GM12878 (cell line): Measurements from ENCODE around the gene EEF2K. TPM values are rescaled to one million over a fixed set of nuclear protein-coding genes. Genes with fewer than 3 reads are reported as not detected.

Experiments
- ATAC-seq: fragments of 200-7000 bp; cut with Tn5 transposase; 3 replicates; pipeline ENCODE4 v1.9.1; 2020; ENCODE audit warnings: mild to moderate bottlenecking, moderate library complexity
- BruUV-seq: library from RNA; stranded (reverse); fragments of 400-500 nt; replicated peaks from 2 replicates; lab custom pipeline; 2021; lab: Mats Ljungman, UMichigan
- CTCF ChIA-PET: fragments of 300-600 bp; sonication (Branson Sonifier 250); formaldehyde crosslinking; extraction: SDS; loops from one replicate; lab custom pipeline; 2021; ENCODE audit warnings: inconsistent platforms; lab: Yijun Ruan, JAX
- POLR2A ChIA-PET: fragments of 350-600 bp; formaldehyde crosslinking; extraction: SDS; loops from one replicate; lab custom pipeline; 2021; ENCODE audit warnings: inconsistent platforms; lab: Charles Lee
- RAD21 ChIA-PET: fragments of 300-600 bp; sonication (Branson Sonifier 250); formaldehyde crosslinking; loops from one replicate; lab custom pipeline; 2023; ENCODE audit warnings: antibody characterized with exemption; ENCODE audit not compliant: unreplicated experiment; lab: Charles Lee
- SMC1A ChIA-PET: fragments of 300-600 bp; sonication (Branson Sonifier 250); formaldehyde crosslinking; loops from one replicate; lab custom pipeline; 2023; ENCODE audit not compliant: unreplicated experiment, uncharacterized antibody; lab: Charles Lee
- DNase-seq: peaks from one replicate; pipeline ENCODE4 v3.0.0-alpha.2; 2011; ENCODE audit warnings: low read depth, low spot score
- FAIRE-seq: peaks from 3 replicates; lab custom pipeline; 2011; peaks lifted over from hg19 to GRCh38; lab: Jason Lieb, UNC
- H2AFZ ChIP-seq: 2 replicates; pipeline ENCODE4 v1.6.0; 2011; ENCODE audit warnings: low read depth, low read length, control low read depth; ENCODE audit not compliant: control insufficient read depth
- H3K27ac ChIP-seq: 2 replicates; pipeline ENCODE4 v1.5.1; 2011; ENCODE audit warnings: control low read depth; ENCODE audit not compliant: control insufficient read depth, insufficient read depth
- H3K27me3 ChIP-seq, 2 experiments: replicated peaks in 1 of 2; 2 replicates each; pipeline versions ENCODE4 v1.6.0 to v1.6.1; 2011; ENCODE audit warnings: low read length in 1 of 2; ENCODE audit not compliant: control insufficient read depth in 2 of 2, insufficient read depth in 2 of 2
- H3K36me3 ChIP-seq, 2 experiments: 2 replicates each; pipeline ENCODE4 v1.5.1; 2011; ENCODE audit warnings: low read length in 1 of 2; ENCODE audit not compliant: control insufficient read depth in 2 of 2, insufficient read depth in 2 of 2
- H3K4me1 ChIP-seq: 2 replicates; pipeline ENCODE4 v1.6.1; 2011; ENCODE audit warnings: mild to moderate bottlenecking, low read length, moderate library complexity, mixed read lengths; ENCODE audit not compliant: control insufficient read depth, insufficient read depth
- H3K4me2 ChIP-seq: 2 replicates; pipeline ENCODE4 v1.6.0; 2011; ENCODE audit warnings: control low read depth; ENCODE audit not compliant: control insufficient read depth, insufficient read depth
- H3K4me3 ChIP-seq: fragments of 200-600 bp; sonication (generic); 2 replicates; pipeline ENCODE4 v1.5.1; 2016
- H3K79me2 ChIP-seq: 2 replicates; pipeline ENCODE4 v1.6.0; 2011; ENCODE audit warnings: low read length; ENCODE audit not compliant: control insufficient read depth, insufficient read depth
- H3K9ac ChIP-seq: 2 replicates; pipeline ENCODE4 v1.8.0; 2011; ENCODE audit warnings: low read length, control low read depth, mixed read lengths; ENCODE audit not compliant: control insufficient read depth, insufficient read depth
- H3K9me3 ChIP-seq: replicated peaks from 3 replicates; pipeline ENCODE4 v1.5.1; 2011; ENCODE audit warnings: mild to moderate bottlenecking, low read length; ENCODE audit not compliant: control insufficient read depth, insufficient read depth
- H4K20me1 ChIP-seq: 2 replicates; pipeline ENCODE4 v1.6.0; 2011; ENCODE audit not compliant: control insufficient read depth, insufficient read depth
- BCLAF1 ChIP-seq: fragments of 450-650 bp; IDR thresholded peaks from 2 replicates; pipeline ENCODE4 v1.6.1; 2017; ENCODE audit warnings: antibody characterized with exemption, mild to moderate bottlenecking, moderate library complexity
- CHD1 ChIP-seq: IDR thresholded peaks from 2 replicates; pipeline ENCODE4 v1.6.1; 2012; ENCODE audit warnings: low read depth, low read length, improper control_type of control experiment
- DPF2 ChIP-seq: fragments of 450-650 bp; IDR thresholded peaks from 2 replicates; pipeline ENCODE4 v1.6.1; 2017; ENCODE audit warnings: mild to moderate bottlenecking
- ETV6 ChIP-seq, 2 experiments: fragments of 450-650 bp in 1 of 2; IDR thresholded peaks in 1 of 2; conservative IDR thresholded peaks in 1 of 2; 2 replicates each; pipeline ENCODE4 v1.6.1; 2014; ENCODE audit warnings: antibody characterized with exemption in 1 of 2, borderline replicate concordance in 1 of 2, low read depth in 1 of 2, mild to moderate bottlenecking in 1 of 2, moderate library complexity in 1 of 2
- JUNB ChIP-seq: IDR thresholded peaks from 2 replicates; pipeline ENCODE4 v1.6.1; 2016; ENCODE audit warnings: antibody characterized with exemption, mild to moderate bottlenecking
- JUND ChIP-seq: IDR thresholded peaks from 2 replicates; pipeline ENCODE4 v1.6.1; 2012; ENCODE audit warnings: low read depth, mild to moderate bottlenecking, low read length, improper control_type of control experiment, moderate library complexity
- NFIC ChIP-seq: IDR thresholded peaks from 2 replicates; pipeline ENCODE4 v1.6.1; 2012; ENCODE audit warnings: low read depth, mild to moderate bottlenecking, inconsistent platforms, low read length, moderate library complexity
- NRF1 ChIP-seq: conservative IDR thresholded peaks from 2 replicates; pipeline ENCODE4 v1.6.1; 2011; ENCODE audit warnings: mild to moderate bottlenecking, low read depth, low read length, improper control_type of control experiment
- POU2F2 ChIP-seq: IDR thresholded peaks from 3 replicates; pipeline ENCODE4 v1.6.1; 2011; ENCODE audit warnings: low read depth, mild to moderate bottlenecking, low read length, borderline replicate concordance
- RB1 ChIP-seq: fragments of 450-650 bp; formaldehyde crosslinking; IDR thresholded peaks from 2 replicates; pipeline ENCODE4 v1.6.1; 2017; ENCODE audit warnings: mild to moderate bottlenecking, borderline replicate concordance
- SMAD5 ChIP-seq: IDR thresholded peaks from 2 replicates; pipeline ENCODE4 v1.6.1; 2016; ENCODE audit warnings: antibody characterized with exemption, low read depth
- ZBTB40 ChIP-seq: fragments of 450-650 bp; IDR thresholded peaks from 2 replicates; pipeline ENCODE4 v1.6.1; 2016; ENCODE audit warnings: mild to moderate bottlenecking, moderate library complexity, borderline replicate concordance
- ZNF384 ChIP-seq: IDR thresholded peaks from 2 replicates; pipeline ENCODE4 v1.6.1; 2012; ENCODE audit warnings: low read depth, mild to moderate bottlenecking, low read length, improper control_type of control experiment, borderline replicate concordance
- ZNF592 ChIP-seq: fragments of 450-650 bp; IDR thresholded peaks from 2 replicates; pipeline ENCODE4 v1.6.1; 2017; ENCODE audit warnings: mild to moderate bottlenecking, moderate library complexity
- WGBS: methylation state at CpG from one replicate; pipeline ENCODE4 v1.1.6; 2016; ENCODE audit warnings: low lambda C conversion rate; ENCODE audit not compliant: insufficient replicate concordance, insufficient coverage; ENCODE audit errors: missing lambda C conversion rate; 5-methylcytosine and 5-hydroxymethylcytosine counted together
- in situ Hi-C: fragments of 300-500 bp; cut with MboI; formaldehyde crosslinking; loops from 9 replicates; pipeline ENCODE4 v1.14.3; 2018; ENCODE audit warnings: mixed read lengths
- intact Hi-C: fragments of 100-400 bp; cut with micrococcal nuclease; formaldehyde crosslinking; loops from one replicate; pipeline ENCODE4 v1.14.2; 2022; ENCODE audit not compliant: unreplicated experiment
- polyA plus RNA-seq, 11 experiments: library from polyadenylated mRNA; depleted of rRNA in 4 of 11; unstranded in 6 of 11; stranded (reverse) in 5 of 11; fragments of >200 nt; fragmentation: Nextera tagmentation in 4 of 11; fragmentation: Illumina TruSeq in 1 of 11; extraction: Ambion mirVana in 4 of 11; extraction: Trizol in 1 of 11; gene quantifications; 1 replicate in 1 of 11; 2 replicates in 10 of 11; pipeline versions ENCODE4 v1.2.1 to v1.2.3, GENCODE V29; 2011 to 2016; ENCODE audit warnings: inconsistent platforms in 2 of 11, missing spikeins in 2 of 11, low read depth in 1 of 11
- total RNA-seq, 4 experiments: library from RNA; depleted of rRNA in 3 of 4; stranded (reverse); fragments of >200 nt in 3 of 4; fragmentation: Illumina TruSeq in 1 of 4; extraction: Trizol in 1 of 4; gene quantifications; 2 replicates each; pipeline versions ENCODE4 v1.2.1 to v1.2.3, GENCODE V29; 2013 to 2021

EEF2K gene
- total and polyA plus RNA-seq, 10 of the 15 experiments (the other 5 are each of a cell fraction or from before 2014, with no cell fraction given): 2.0 to 29.6 (median 12.2) TPM

GRCh38 chr16:22274916-22275315 is 68.8 kb downstream of the EEF2K start:
- WGBS: 94% methylated on average over 1 of the region's 1 CpG
- ChIA-PET CTCF (interaction anchor here (0.9 kb wide), 1 partner anchor 14 kb away, joined by 4 read pairs; no protein-coding TSS in a partner anchor), RAD21 (no interaction called here), POLR2A (no interaction called here), SMC1A (no interaction called here)
- Histone ChIP-seq H2AFZ (no peak overlapping the region), H3K4me1 (no peaks in the 10 kb centered on the region), H3K4me3 (no peak overlapping the region), H4K20me1 (no peaks in the 10 kb centered on the region), H3K36me3 (peaks cover 5 to 16% of the 10 kb centered on the region in 2 experiments; a peak in 3 of 4 replicates), H3K9me3 (no peaks in the 10 kb centered on the region), H3K79me2 (no peaks in the 10 kb centered on the region), H3K27me3 (no peaks in the 10 kb centered on the region), H3K4me2 (no peak overlapping the region), H3K27ac (no peak overlapping the region), H3K9ac (no peak overlapping the region)
- ATAC-seq: no peak
- in situ Hi-C loops: no loop called here
- BruUV-seq: no TSS peak
- FAIRE-seq: no peak
- no peak for DNase-seq
- intact Hi-C loops: no loop called here
- TF ChIP-seq ZNF384 (no peak), SMAD5 (no peak), CHD1 (no peak), NRF1 (no peak), ZBTB40 (no peak), RB1 (no peak), JUND (no peak), DPF2 (no peak), BCLAF1 (no peak), ZNF592 (no peak), ETV6 (conservative IDR thresholded peaks at IDR 0.05 in 1 of 2, IDR thresholded peaks at IDR 0.05 in 1 of 2; ENCODE audit: borderline replicate concordance in 1 of 2, low read depth in 1 of 2) (no peak), POU2F2 (no peak), NFIC (no peak), JUNB (no peak)
